HepG2 (cell line): ENCODE data around the gene FNBP1L. TPM values are rescaled to one million over a fixed set of nuclear protein-coding genes. Genes with fewer than 3 reads are reported as not detected.

Source experiments
- ATAC-seq: fragments of 200-7000 bp; cut with Tn5 transposase; 3 replicates; pipeline ENCODE4 v1.9.1; 2020; ENCODE audit warnings: mild to moderate bottlenecking, moderate library complexity
- BruUV-seq: library from RNA; stranded (reverse); fragments of 400-500 nt; replicated peaks from 2 replicates; lab custom pipeline; 2021; lab: Mats Ljungman, UMichigan
- CTCF ChIA-PET: fragments of 300-600 bp; formaldehyde crosslinking; extraction: SDS; loops from one replicate; lab custom pipeline; 2021; ENCODE audit warnings: low total read pairs, inconsistent platforms, low intra/inter-chr PET ratio; lab: Yijun Ruan, JAX
- POLR2A ChIA-PET: fragments of 350-600 bp; sonication (Branson Sonifier 250); formaldehyde crosslinking; loops from one replicate; lab custom pipeline; 2020; ENCODE audit warnings: antibody characterized with exemption, inconsistent platforms; lab: Yijun Ruan, JAX
- DNase-seq: peaks from one replicate; pipeline ENCODE4 v3.0.0-alpha.2; 2015; ENCODE audit warnings: low spot score
- FAIRE-seq: peaks from 3 replicates; lab custom pipeline; 2011; peaks lifted over from hg19 to GRCh38; lab: Jason Lieb, UNC
- H2AFZ ChIP-seq: one replicate; pipeline ENCODE4 v1.6.1; 2011; ENCODE audit warnings: low read length, inconsistent platforms
- H3K27ac ChIP-seq: fragments of 300-600 bp; 3 replicates; pipeline ENCODE4 v1.8.0; 2011; ENCODE audit warnings: mixed run types, mild to moderate bottlenecking, mixed read lengths, low read length, inconsistent platforms; ENCODE audit not compliant: insufficient read depth; ENCODE audit errors: extremely low read length
- H3K27me3 ChIP-seq, 2 experiments: fragments of 200-600 bp in 1 of 2; 2 replicates in 1 of 2; 3 replicates in 1 of 2; pipeline versions ENCODE4 v1.6.0 to v1.8.0; 2011; ENCODE audit warnings: low read length in 2 of 2, mild to moderate bottlenecking in 2 of 2, moderate library complexity in 2 of 2, inconsistent platforms in 1 of 2; ENCODE audit not compliant: insufficient read depth in 2 of 2, control insufficient read depth in 1 of 2
- H3K36me3 ChIP-seq, 2 experiments: fragments of 200-600 bp in 1 of 2; replicated peaks in 1 of 2; 2 replicates in 1 of 2; 3 replicates in 1 of 2; pipeline versions ENCODE4 v1.5.1 to v1.8.0; 2011; ENCODE audit warnings: low read length in 2 of 2, inconsistent platforms in 1 of 2; ENCODE audit not compliant: insufficient read depth in 2 of 2, control insufficient read depth in 1 of 2
- H3K4me1 ChIP-seq: 2 replicates; pipeline ENCODE4 v1.5.1; 2012; ENCODE audit warnings: low read length, inconsistent platforms; ENCODE audit not compliant: insufficient read depth
- H3K4me2 ChIP-seq: 2 replicates; pipeline ENCODE4 v1.6.0; 2011; ENCODE audit warnings: low read depth, low read length, inconsistent platforms
- H3K4me3 ChIP-seq, 3 experiments: fragments of 200-600 bp in 1 of 3; sonication (generic), shearing (Covaris generic) in 1 of 3; replicated peaks in 1 of 3; 2 replicates each; pipeline ENCODE4 v1.5.1; 2011 to 2016; ENCODE audit warnings: low read length in 3 of 3, inconsistent platforms in 2 of 3, low read depth in 2 of 3, mild to moderate bottlenecking in 2 of 3, control low read depth in 1 of 3, mixed read lengths in 1 of 3; ENCODE audit not compliant: insufficient read depth in 1 of 3
- H3K79me2 ChIP-seq: one replicate; pipeline ENCODE4 v1.6.1; 2011; ENCODE audit warnings: low read length, inconsistent platforms; ENCODE audit not compliant: insufficient read depth
- H3K9ac ChIP-seq: 2 replicates; pipeline ENCODE4 v1.6.0; 2011; ENCODE audit warnings: mild to moderate bottlenecking, low read depth, low read length, inconsistent platforms; ENCODE audit not compliant: insufficient read depth
- H3K9me3 ChIP-seq: 2 replicates; pipeline ENCODE4 v1.5.1; 2012; ENCODE audit warnings: mild to moderate bottlenecking, low read length
- H4K20me1 ChIP-seq: 2 replicates; pipeline ENCODE4 v1.6.0; 2011; ENCODE audit warnings: inconsistent platforms, mild to moderate bottlenecking, low read length, moderate library complexity; ENCODE audit not compliant: insufficient read depth
- EEA1 ChIP-seq: sonication (generic); formaldehyde crosslinking; IDR thresholded peaks from 2 replicates; pipeline ENCODE4 v1.5.1; 2020; ENCODE audit warnings: mild to moderate bottlenecking, missing genetic modification reagents, borderline replicate concordance
- IRX3 ChIP-seq: sonication (generic); formaldehyde crosslinking; IDR thresholded peaks from 2 replicates; pipeline ENCODE4 v1.8.1; 2023; ENCODE audit warnings: mild to moderate bottlenecking, low read depth, missing genetic modification reagents, borderline replicate concordance
- KLF16 ChIP-seq, 2 experiments: sonication (generic) in 1 of 2; formaldehyde crosslinking in 1 of 2; IDR thresholded peaks; 2 replicates each; pipeline versions ENCODE4 v1.6.1 to v1.8.0; 2016 to 2023; ENCODE audit warnings: missing genetic modification reagents in 2 of 2, missing compliant biosample characterization in 1 of 2
- MTA1 ChIP-seq: sonication (generic); formaldehyde crosslinking; IDR thresholded peaks from 2 replicates; pipeline ENCODE4 v1.4.0; 2020; ENCODE audit warnings: missing genetic modification reagents, mild to moderate bottlenecking, borderline replicate concordance
- SRF ChIP-seq: IDR thresholded peaks from 2 replicates; pipeline ENCODE4 v1.6.1; 2011; ENCODE audit warnings: mild to moderate bottlenecking, low read depth, low read length, moderate library complexity
- THAP9 ChIP-seq: sonication (generic); formaldehyde crosslinking; IDR thresholded peaks from 2 replicates; pipeline ENCODE4; 2020; ENCODE audit warnings: missing genetic modification reagents, mild to moderate bottlenecking, borderline replicate concordance
- ZGPAT ChIP-seq: IDR thresholded peaks from 2 replicates; pipeline ENCODE4 v1.6.1; 2016; ENCODE audit warnings: mild to moderate bottlenecking
- ZNF263 ChIP-seq: sonication (generic); formaldehyde crosslinking; IDR thresholded peaks from 2 replicates; pipeline ENCODE4 v1.4.0; 2020; ENCODE audit warnings: missing genetic modification reagents
- ZNF3 ChIP-seq: IDR thresholded peaks from 2 replicates; pipeline ENCODE4 v1.7.0; 2017; ENCODE audit warnings: inconsistent platforms
- ZNF737 ChIP-seq: sonication (generic); formaldehyde crosslinking; IDR thresholded peaks from 2 replicates; pipeline ENCODE4 v1.5.0; 2020; ENCODE audit warnings: missing genetic modification reagents, mild to moderate bottlenecking, borderline replicate concordance
- ZNF850 ChIP-seq: sonication (generic); formaldehyde crosslinking; conservative IDR thresholded peaks from 2 replicates; pipeline ENCODE4 v1.9.0; 2021; ENCODE audit warnings: mild to moderate bottlenecking, missing genetic modification reagents
- WGBS: methylation state at CpG from one replicate; pipeline ENCODE4 v1.1.6; 2017; ENCODE audit warnings: low lambda C conversion rate; 5-methylcytosine and 5-hydroxymethylcytosine counted together
- in situ Hi-C: cut with HindIII; loops from 2 replicates; pipeline ENCODE4 v1.10.0; 2017; ENCODE audit warnings: low pct_unique_long_range_greater_than_20kb; ENCODE audit not compliant: extremely low pct_ligation_motif_present
- intact Hi-C: fragments of 100-400 bp; cut with micrococcal nuclease; formaldehyde crosslinking; loops from one replicate; pipeline ENCODE4 v1.10.0; 2022; ENCODE audit not compliant: unreplicated experiment
- polyA plus RNA-seq, 8 experiments: library from polyadenylated mRNA; depleted of rRNA in 3 of 8; stranded (reverse) in 7 of 8; unstranded in 1 of 8; fragments of >200 nt; fragmentation: Illumina TruSeq in 4 of 8; extraction: Trizol in 4 of 8; gene quantifications; 2 replicates each; pipeline versions ENCODE4 v1.2.1 to v1.2.3, GENCODE V29; 2011 to 2016; ENCODE audit warnings: low read depth in 4 of 8, missing spikeins in 1 of 8, mixed read lengths in 1 of 8; ENCODE audit not compliant: insufficient read depth in 1 of 8
- total RNA-seq, 5 experiments: library from RNA; depleted of rRNA; stranded (reverse); fragments of >200 nt; fragmentation: Illumina TruSeq; extraction: Trizol; gene quantifications; 2 replicates each; pipeline ENCODE4 v1.2.3, GENCODE V29; 2016; ENCODE audit warnings: low read depth in 1 of 5
- TF ChIP-seq, protein P1 (sequence below): sonication (generic); formaldehyde crosslinking; IDR thresholded peaks from 2 replicates; pipeline ENCODE4 v1.5.1; 2020; ENCODE audit warnings: mild to moderate bottlenecking, missing genetic modification reagents, moderate library complexity
- TF ChIP-seq, protein P2 (sequence below): IDR thresholded peaks from 2 replicates; pipeline ENCODE4 v1.6.1; 2016; ENCODE audit warnings: mild to moderate bottlenecking, missing biosample characterization, missing genetic modification reagents

The FNBP1L gene
- total and polyA plus RNA-seq, 2 of the 13 experiments (the other 11 are each of a cell fraction or from before 2014, with no cell fraction given) = 24.1 to 27.1 TPM

- Histone ChIP-seq H3K27me3 (no peaks in the 10 kb centered on the region; a peak in 1 of 5 replicates), H4K20me1 (peaks cover 31% of the 10 kb centered on the region), H3K27ac (peak overlapping the region; percentile 90), H2AFZ (no peak overlapping the region), H3K9ac (peak overlapping the region; percentile 90), H3K79me2 (peaks cover 48% of the 10 kb centered on the region), H3K9me3 (no peaks in the 10 kb centered on the region), H3K36me3 (no peaks in the 10 kb centered on the region), H3K4me2 (peak overlapping the region; percentile 79), H3K4me3 (peak overlapping the region; percentile 87 to 99 (median 99)), H3K4me1 (peaks cover 32% of the 10 kb centered on the region)
- BruUV-seq = TSS peak; percentile 37
- DNase-seq (peak; percentile 26), FAIRE-seq (no peak), ATAC-seq (peak; percentile 76)
- intact Hi-C loops (loop anchor here (5.0 kb wide), 1 partner anchor 144 kb away; no protein-coding TSS in a partner anchor), in situ Hi-C loops (loop anchor here (5.0 kb wide), 1 partner anchor 169 kb away; no protein-coding TSS in a partner anchor)
- ChIA-PET POLR2A (interaction anchor here (1.0 to 3.1 kb wide), 6 partner anchors 103 to 397 kb away, joined by 3 to 30 read pairs (median 6); partner anchors contain the start of gene DR1), CTCF (no interaction called here)
- WGBS = under 1% methylated on average over 29 of the region's 77 CpGs
- TF ChIP-seq, protein P1, sequence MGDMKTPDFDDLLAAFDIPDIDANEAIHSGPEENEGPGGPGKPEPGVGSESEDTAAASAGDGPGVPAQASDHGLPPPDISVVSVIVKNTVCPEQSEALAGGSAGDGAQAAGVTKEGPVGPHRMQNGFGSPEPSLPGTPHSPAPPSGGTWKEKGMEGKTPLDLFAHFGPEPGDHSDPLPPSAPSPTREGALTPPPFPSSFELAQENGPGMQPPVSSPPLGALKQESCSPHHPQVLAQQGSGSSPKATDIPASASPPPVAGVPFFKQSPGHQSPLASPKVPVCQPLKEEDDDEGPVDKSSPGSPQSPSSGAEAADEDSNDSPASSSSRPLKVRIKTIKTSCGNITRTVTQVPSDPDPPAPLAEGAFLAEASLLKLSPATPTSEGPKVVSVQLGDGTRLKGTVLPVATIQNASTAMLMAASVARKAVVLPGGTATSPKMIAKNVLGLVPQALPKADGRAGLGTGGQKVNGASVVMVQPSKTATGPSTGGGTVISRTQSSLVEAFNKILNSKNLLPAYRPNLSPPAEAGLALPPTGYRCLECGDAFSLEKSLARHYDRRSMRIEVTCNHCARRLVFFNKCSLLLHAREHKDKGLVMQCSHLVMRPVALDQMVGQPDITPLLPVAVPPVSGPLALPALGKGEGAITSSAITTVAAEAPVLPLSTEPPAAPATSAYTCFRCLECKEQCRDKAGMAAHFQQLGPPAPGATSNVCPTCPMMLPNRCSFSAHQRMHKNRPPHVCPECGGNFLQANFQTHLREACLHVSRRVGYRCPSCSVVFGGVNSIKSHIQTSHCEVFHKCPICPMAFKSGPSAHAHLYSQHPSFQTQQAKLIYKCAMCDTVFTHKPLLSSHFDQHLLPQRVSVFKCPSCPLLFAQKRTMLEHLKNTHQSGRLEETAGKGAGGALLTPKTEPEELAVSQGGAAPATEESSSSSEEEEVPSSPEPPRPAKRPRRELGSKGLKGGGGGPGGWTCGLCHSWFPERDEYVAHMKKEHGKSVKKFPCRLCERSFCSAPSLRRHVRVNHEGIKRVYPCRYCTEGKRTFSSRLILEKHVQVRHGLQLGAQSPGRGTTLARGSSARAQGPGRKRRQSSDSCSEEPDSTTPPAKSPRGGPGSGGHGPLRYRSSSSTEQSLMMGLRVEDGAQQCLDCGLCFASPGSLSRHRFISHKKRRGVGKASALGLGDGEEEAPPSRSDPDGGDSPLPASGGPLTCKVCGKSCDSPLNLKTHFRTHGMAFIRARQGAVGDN = peak; percentile 42
- TF ChIP-seq SRF (no peak), KLF16 (CRISPR knock-in tag; IDR thresholded peaks at IDR 0.05) (0 out of 4 replicates have a peak, but pooled peaks of 1 of the 2 experiments have one; percentile 0), THAP9 (CRISPR knock-in tag) (no peak), MTA1 (CRISPR knock-in tag) (0 out of 2 replicates have a peak, but pooled peaks have one; percentile 1), ZNF3 (CRISPR knock-in tag) (no peak), EEA1 (CRISPR knock-in tag) (peak; percentile 20; the same call in 1 of the 2 replicates), IRX3 (peak; percentile 20; the same call in 1 of the 2 replicates), ZGPAT (peak; percentile 64; the same call in 1 of the 2 replicates), ZNF850 (CRISPR knock-in tag) (no peak), ZNF737 (CRISPR knock-in tag) (0 out of 2 replicates have a peak, but pooled peaks have one; percentile 28), ZNF263 (CRISPR knock-in tag) (peak; percentile 91)
- TF ChIP-seq, protein P2, sequence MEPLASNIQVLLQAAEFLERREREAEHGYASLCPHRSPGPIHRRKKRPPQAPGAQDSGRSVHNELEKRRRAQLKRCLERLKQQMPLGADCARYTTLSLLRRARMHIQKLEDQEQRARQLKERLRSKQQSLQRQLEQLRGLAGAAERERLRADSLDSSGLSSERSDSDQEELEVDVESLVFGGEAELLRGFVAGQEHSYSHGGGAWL (CRISPR knock-in tag) = peak; percentile 10; the same call in 1 of the 2 replicates
Observed at GRCh38 chr1:93448292-93448982, 519 bp downstream of the FNBP1L start.
